Astrocyte of the spinal cord (primary cell): ENCODE measurements around the gene NTNG1.

Experiments used
- DNase-seq: peaks from one replicate; pipeline ENCODE4 v3.0.0; 2011; ENCODE audit warnings: low read depth, low spot score
- H3K4me3 ChIP-seq: 2 replicates; pipeline ENCODE4 v1.5.1; 2011; ENCODE audit warnings: low read depth, mild to moderate bottlenecking, low read length, moderate library complexity
- in situ Hi-C: cut with HindIII; loops from 2 replicates; pipeline ENCODE4 v1.10.0; 2017; ENCODE audit warnings: low sequenced_read_pairs
- TF ChIP-seq, protein P1 (sequence below): IDR thresholded peaks from 2 replicates; pipeline ENCODE4 v1.5.1; 2012; ENCODE audit warnings: low read depth, mild to moderate bottlenecking, low read length, inconsistent platforms

Gene NTNG1

DNA sequence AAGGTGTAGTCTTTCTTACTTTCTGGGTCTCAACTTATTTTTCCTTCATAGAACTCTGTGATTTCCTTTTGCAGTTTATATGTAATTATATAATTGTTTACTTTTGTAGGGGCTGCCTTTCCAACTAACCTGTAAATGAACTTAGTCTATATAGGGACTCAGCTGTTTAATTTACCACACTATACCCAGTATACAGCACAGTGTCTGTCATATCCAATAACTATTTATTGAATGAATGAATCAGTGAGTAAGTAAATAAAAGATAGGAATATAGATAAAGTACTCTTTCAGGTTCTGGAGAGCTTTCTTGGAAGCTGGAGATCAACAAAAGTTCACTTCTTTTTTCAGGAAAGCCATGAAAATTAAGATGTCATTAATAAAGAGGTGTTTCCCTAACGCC is 174.8 kb downstream of the NTNG1 start:
- TF ChIP-seq, protein P1, sequence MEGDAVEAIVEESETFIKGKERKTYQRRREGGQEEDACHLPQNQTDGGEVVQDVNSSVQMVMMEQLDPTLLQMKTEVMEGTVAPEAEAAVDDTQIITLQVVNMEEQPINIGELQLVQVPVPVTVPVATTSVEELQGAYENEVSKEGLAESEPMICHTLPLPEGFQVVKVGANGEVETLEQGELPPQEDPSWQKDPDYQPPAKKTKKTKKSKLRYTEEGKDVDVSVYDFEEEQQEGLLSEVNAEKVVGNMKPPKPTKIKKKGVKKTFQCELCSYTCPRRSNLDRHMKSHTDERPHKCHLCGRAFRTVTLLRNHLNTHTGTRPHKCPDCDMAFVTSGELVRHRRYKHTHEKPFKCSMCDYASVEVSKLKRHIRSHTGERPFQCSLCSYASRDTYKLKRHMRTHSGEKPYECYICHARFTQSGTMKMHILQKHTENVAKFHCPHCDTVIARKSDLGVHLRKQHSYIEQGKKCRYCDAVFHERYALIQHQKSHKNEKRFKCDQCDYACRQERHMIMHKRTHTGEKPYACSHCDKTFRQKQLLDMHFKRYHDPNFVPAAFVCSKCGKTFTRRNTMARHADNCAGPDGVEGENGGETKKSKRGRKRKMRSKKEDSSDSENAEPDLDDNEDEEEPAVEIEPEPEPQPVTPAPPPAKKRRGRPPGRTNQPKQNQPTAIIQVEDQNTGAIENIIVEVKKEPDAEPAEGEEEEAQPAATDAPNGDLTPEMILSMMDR, result no peak
- no peak overlapping the region for H3K4me3 ChIP-seq
- in situ Hi-C loops, result no loop called here
- no peak for DNase-seq

DNA sequence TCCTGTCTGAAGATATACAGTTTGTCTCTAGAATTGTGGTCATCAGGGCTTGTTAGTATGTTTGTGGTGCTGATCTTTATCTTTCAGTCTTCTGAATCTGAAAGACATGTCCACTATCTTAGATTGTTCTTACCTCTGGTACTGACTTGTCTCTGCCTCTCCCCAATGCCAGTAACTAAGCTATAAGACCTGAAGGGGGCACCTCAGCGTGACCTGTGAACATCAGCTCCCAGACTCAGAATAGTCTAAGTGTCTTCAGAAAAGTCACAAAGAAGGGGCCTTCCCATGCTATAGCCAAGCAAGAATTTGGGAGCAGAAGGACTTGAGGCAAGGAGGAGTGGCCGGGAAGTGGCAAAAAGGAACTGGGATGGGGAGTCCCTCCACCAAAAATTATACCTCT is 178.1 kb downstream of the NTNG1 start:
- H3K4me3 ChIP-seq, result no peak overlapping the region
- TF ChIP-seq, protein P1, result no peak
- in situ Hi-C loops, result no loop called here
- no peak for DNase-seq

DNA sequence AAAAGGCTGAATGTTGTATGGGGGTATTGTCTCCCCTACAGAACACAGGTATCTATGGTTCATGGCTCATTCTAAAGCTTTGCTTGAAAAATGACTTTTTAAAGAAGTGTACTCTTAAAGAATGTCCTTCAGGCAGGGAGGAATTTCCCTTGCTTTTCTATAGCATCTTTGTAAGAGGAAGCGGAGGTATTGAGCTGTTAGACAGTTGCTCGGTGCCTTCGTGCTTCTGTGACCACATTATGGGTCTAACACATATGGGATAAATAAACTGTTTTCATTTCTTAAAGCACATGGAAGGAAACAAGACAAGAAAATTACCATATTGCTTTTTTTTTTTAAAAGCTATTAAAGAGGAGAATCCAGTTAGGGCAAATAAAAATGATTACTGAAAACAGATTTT is 182.9 kb downstream of the NTNG1 start:
- DNase-seq, result no peak
- H3K4me3 ChIP-seq, result no peak overlapping the region
- TF ChIP-seq, protein P1, result no peak
- in situ Hi-C loops, result no loop called here

DNA sequence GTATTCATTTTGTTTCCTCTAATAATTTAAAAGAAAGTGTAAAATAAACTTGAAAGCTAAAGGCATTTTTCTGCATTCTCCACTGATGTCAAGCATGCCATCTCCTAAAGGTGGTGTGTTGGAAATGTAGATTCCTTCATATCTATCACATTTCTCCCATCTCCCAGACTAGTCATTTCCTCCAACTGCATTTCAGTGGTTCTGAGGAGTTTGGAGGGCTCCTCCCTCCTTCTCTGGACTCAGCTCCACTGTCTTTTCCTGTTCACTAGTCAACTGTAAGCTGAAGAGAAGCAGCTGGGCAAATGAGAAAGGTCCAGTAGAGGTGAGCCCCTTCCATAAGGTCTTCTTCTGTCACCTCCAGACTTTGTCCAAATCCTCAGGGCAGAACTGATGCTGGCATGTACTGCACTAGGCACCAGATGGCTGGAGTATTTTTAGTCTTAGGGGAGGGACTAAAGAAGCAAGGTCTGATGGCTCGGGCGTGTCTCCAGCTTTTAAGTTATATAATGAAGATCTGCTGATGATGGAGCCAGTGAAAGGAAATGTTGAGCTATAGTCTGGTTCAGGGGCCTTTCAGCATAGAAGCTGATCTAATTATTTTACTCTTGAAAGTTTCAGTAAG is 186.1 kb downstream of the NTNG1 start:
- TF ChIP-seq, protein P1, result no peak
- DNase-seq, result no peak
- no peak overlapping the region for H3K4me3 ChIP-seq
- in situ Hi-C loops, result no loop called here

DNA sequence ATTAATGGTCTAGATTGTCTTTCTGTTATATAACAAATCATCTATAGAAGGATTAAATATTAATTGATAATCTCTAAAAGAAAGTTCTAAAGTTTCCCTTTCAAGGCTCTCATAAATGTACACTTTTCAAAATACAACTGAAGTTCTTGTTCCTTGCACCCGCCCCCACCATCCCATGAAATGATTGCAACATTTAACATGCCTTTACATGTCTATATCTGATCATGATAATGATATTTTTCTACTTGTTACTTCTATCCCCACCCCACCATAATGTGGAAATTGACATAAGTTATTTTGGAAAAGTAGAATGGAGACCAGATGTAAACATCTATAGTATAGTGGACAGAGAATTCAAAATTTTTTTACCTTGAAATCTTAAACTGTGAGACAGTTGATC is 186.6 kb downstream of the NTNG1 start:
- in situ Hi-C loops, result no loop called here
- TF ChIP-seq, protein P1, result no peak
- no peak overlapping the region for H3K4me3 ChIP-seq
- DNase-seq, result no peak

DNA sequence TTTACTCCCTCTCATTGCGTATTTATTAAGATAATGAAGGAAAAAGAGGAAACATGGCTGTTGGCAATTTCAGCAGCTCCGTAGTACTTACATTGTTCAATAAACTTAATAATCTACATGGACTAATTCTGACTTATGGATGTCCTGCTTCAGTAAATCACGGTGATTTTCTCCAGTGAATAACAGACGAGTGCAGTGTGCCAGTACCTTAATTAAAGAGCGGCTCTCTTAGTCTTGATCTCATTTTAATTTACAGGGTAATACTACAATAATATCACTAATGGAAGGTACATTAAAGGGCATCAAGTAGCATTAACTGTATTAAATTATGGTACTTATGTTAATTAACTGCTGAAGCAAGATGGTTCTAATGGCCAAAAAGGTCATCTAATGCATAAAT is 187.2 kb downstream of the NTNG1 start:
- in situ Hi-C loops, result no loop called here
- no peak for DNase-seq

More for the DNA sequence above, 187.2 kb downstream of the NTNG1 start:
- TF ChIP-seq, protein P1, result no peak
- no peak overlapping the region for H3K4me3 ChIP-seq
